Osteocyte (in vitro differentiated cells): ENCODE data around the gene PTGES3. TPM values are rescaled to one million over a fixed set of nuclear protein-coding genes. Genes with fewer than 3 reads are reported as not detected.

Experiments used
- DNase-seq: peaks from one replicate; pipeline ENCODE4 v3.0.0; 2021; ENCODE audit warnings: mixed read lengths; ENCODE audit not compliant: unreplicated experiment; ENCODE audit errors: extremely low spot score
- H3K27ac Mint-ChIP-seq: one replicate; pipeline ENCODE4 v1.8.0; 2021; ENCODE audit warnings: mild to moderate bottlenecking, mixed read lengths; ENCODE audit not compliant: unreplicated experiment
- H3K27me3 Mint-ChIP-seq: one replicate; pipeline ENCODE4 v1.8.0; 2021; ENCODE audit warnings: mixed read lengths; ENCODE audit not compliant: unreplicated experiment
- H3K36me3 Mint-ChIP-seq: one replicate; pipeline ENCODE4 v1.8.0; 2021; ENCODE audit warnings: mixed read lengths; ENCODE audit not compliant: unreplicated experiment
- H3K4me1 Mint-ChIP-seq: one replicate; pipeline ENCODE4 v1.8.0; 2021; ENCODE audit warnings: mixed read lengths; ENCODE audit not compliant: unreplicated experiment
- H3K4me3 Mint-ChIP-seq: one replicate; pipeline ENCODE4 v1.8.0; 2021; ENCODE audit warnings: mild to moderate bottlenecking, moderate library complexity, mixed read lengths; ENCODE audit not compliant: unreplicated experiment
- H3K9me3 Mint-ChIP-seq: one replicate; pipeline ENCODE4 v1.8.0; 2021; ENCODE audit warnings: mixed read lengths; ENCODE audit not compliant: unreplicated experiment
- CTCF ChIP-seq: fragments of 200-600 bp; sonication (generic); IDR thresholded peaks from 2 replicates; pipeline ENCODE4 v1.5.0; 2021; ENCODE audit warnings: antibody characterized with exemption, mild to moderate bottlenecking, moderate library complexity
- total RNA-seq: library from RNA; stranded (reverse); gene quantifications from 2 replicates; pipeline ENCODE4 v1.2.1, GENCODE V29; 2021

Gene PTGES3
- total RNA-seq, 1 donor from 2014 or later: 140 TPM

- Mint-ChIP-seq H3K4me1 (peaks cover 37% of the 10 kb centered on the region), H3K9me3 (no peaks in the 10 kb centered on the region), H3K27me3 (no peaks in the 10 kb centered on the region), H3K4me3 (peak overlapping the region; percentile 98), H3K36me3 (peaks cover 12% of the 10 kb centered on the region), H3K27ac (peak overlapping the region; percentile 99)
- DNase-seq: no peak
- TF ChIP-seq CTCF: no peak
These were observed 694 bp upstream of the PTGES3 start for GRCh38 chr12:56688846-56689109.

GRCh38 chr12:56687223-56688128 lies 608 bp downstream of the PTGES3 start:
- no peaks in the 10 kb centered on the region for H3K9me3 Mint-ChIP-seq
- H3K27ac Mint-ChIP-seq: peak overlapping the region; percentile 99
- H3K36me3 Mint-ChIP-seq: peaks cover 12% of the 10 kb centered on the region
- H3K4me3 Mint-ChIP-seq: peak overlapping the region; percentile 98
- peaks cover 42% of the 10 kb centered on the region for H3K4me1 Mint-ChIP-seq
- TF ChIP-seq CTCF: no peak
- no peaks in the 10 kb centered on the region for H3K27me3 Mint-ChIP-seq
- no peak for DNase-seq

GRCh38 chr12:56684745-56685359 lies 3.2 kb downstream of the PTGES3 start:
- no peak for TF ChIP-seq CTCF
- Mint-ChIP-seq H3K36me3 (peaks cover 15% of the 10 kb centered on the region), H3K9me3 (no peaks in the 10 kb centered on the region), H3K4me3 (peak overlapping the region; percentile 66), H3K27me3 (no peaks in the 10 kb centered on the region), H3K4me1 (peaks cover 50% of the 10 kb centered on the region), H3K27ac (peak overlapping the region; percentile 71)
- DNase-seq: peak; percentile 40

- H3K4me1 Mint-ChIP-seq: peaks cover 40% of the 10 kb centered on the region
- no peak overlapping the region for H3K4me3 Mint-ChIP-seq
- TF ChIP-seq CTCF: no peak
- H3K9me3 Mint-ChIP-seq: no peaks in the 10 kb centered on the region
- no peaks in the 10 kb centered on the region for H3K27me3 Mint-ChIP-seq
- H3K27ac Mint-ChIP-seq: peak overlapping the region; percentile 31
- DNase-seq: no peak
- H3K36me3 Mint-ChIP-seq: peaks cover 17% of the 10 kb centered on the region
These were observed 5.8 kb downstream of the PTGES3 start for GRCh38 chr12:56682323-56682722.

- peaks cover 17% of the 10 kb centered on the region for H3K36me3 Mint-ChIP-seq
- H3K27me3 Mint-ChIP-seq: no peaks in the 10 kb centered on the region
- H3K4me3 Mint-ChIP-seq: no peak overlapping the region
These were observed 8.1 kb downstream of the PTGES3 start for GRCh38 chr12:56679883-56680575.

More at GRCh38 chr12:56679883-56680575, 8.1 kb downstream of the PTGES3 start:
- Mint-ChIP-seq H3K27ac (peak overlapping the region; percentile 47), H3K9me3 (no peaks in the 10 kb centered on the region), H3K4me1 (peaks cover 29% of the 10 kb centered on the region)
- no peak for DNase-seq
- TF ChIP-seq CTCF: no peak
